GM23338 (cell line): Measurements from ENCODE around the gene SORCS2. TPM values are rescaled to one million over a fixed set of nuclear protein-coding genes. Genes with fewer than 3 reads are reported as not detected.

Experiments
- ATAC-seq: fragments of 200-7000 bp; cut with Tn5 transposase; 3 replicates; pipeline ENCODE4 v1.9.1; 2020
- DNase-seq: peaks from one replicate; pipeline ENCODE4 v3.0.0-alpha.2; 2015; ENCODE audit warnings: low spot score
- H2AFZ ChIP-seq: fragments of 200-600 bp; sonication (generic); 2 replicates; pipeline ENCODE4 v1.8.0; 2016; ENCODE audit warnings: antibody characterized with exemption, mild to moderate bottlenecking, moderate library complexity
- H3F3A ChIP-seq: fragments of 200-600 bp; sonication (generic); replicated peaks from 2 replicates; pipeline ENCODE4 v1.8.0; 2017; ENCODE audit warnings: antibody characterized with exemption, mixed run types, low read depth
- H3K27ac ChIP-seq: fragments of 200-600 bp; sonication (generic); 2 replicates; pipeline ENCODE4 v1.6.1; 2016; ENCODE audit warnings: low read depth
- H3K27me3 ChIP-seq: fragments of 200-600 bp; sonication (generic); 2 replicates; pipeline ENCODE4 v1.8.0; 2016; ENCODE audit warnings: mild to moderate bottlenecking, mixed run types, moderate library complexity; ENCODE audit not compliant: insufficient read depth
- H3K36me3 ChIP-seq: fragments of 200-600 bp; sonication (generic); 2 replicates; pipeline ENCODE4 v1.8.0; 2016; ENCODE audit warnings: mild to moderate bottlenecking; ENCODE audit not compliant: insufficient read depth
- H3K4me1 ChIP-seq: fragments of 200-600 bp; sonication (generic); 2 replicates; pipeline ENCODE4 v1.8.0; 2016; ENCODE audit warnings: mild to moderate bottlenecking, moderate library complexity; ENCODE audit not compliant: insufficient read depth
- H3K4me2 ChIP-seq: fragments of 200-600 bp; sonication (generic); 2 replicates; pipeline ENCODE4 v1.7.1; 2017; ENCODE audit warnings: mixed run types
- H3K4me3 ChIP-seq: fragments of 200-600 bp; sonication (generic); 2 replicates; pipeline ENCODE4 v1.6.1; 2016; ENCODE audit warnings: mixed run types
- H3K79me2 ChIP-seq: fragments of 200-600 bp; sonication (generic); replicated peaks from 2 replicates; pipeline ENCODE4 v1.8.0; 2017; ENCODE audit warnings: mild to moderate bottlenecking; ENCODE audit not compliant: insufficient read depth
- H3K9me2 ChIP-seq: fragments of 200-600 bp; sonication (generic); 2 replicates; pipeline ENCODE4 v1.8.0; 2017; ENCODE audit not compliant: insufficient read depth
- H4K20me1 ChIP-seq: fragments of 200-600 bp; sonication (generic); replicated peaks from 2 replicates; pipeline ENCODE4 v1.8.0; 2017; ENCODE audit warnings: mild to moderate bottlenecking; ENCODE audit not compliant: insufficient read depth
- H3K27ac Mint-ChIP-seq: 2 replicates; pipeline ENCODE4 v1.8.0; 2020; ENCODE audit warnings: inconsistent platforms, mild to moderate bottlenecking, moderate library complexity, mixed read lengths
- H3K27me3 Mint-ChIP-seq: 3 replicates; pipeline ENCODE4 v1.8.0; 2022; ENCODE audit warnings: low read depth, mild to moderate bottlenecking, moderate library complexity, mixed read lengths, inconsistent platforms; ENCODE audit not compliant: insufficient read depth, poor library complexity
- H3K36me3 Mint-ChIP-seq: 3 replicates; pipeline ENCODE4 v1.8.0; 2021; ENCODE audit warnings: low read depth, mild to moderate bottlenecking, inconsistent platforms, moderate library complexity, mixed read lengths
- H3K4me1 Mint-ChIP-seq: 3 replicates; pipeline ENCODE4 v1.8.0; 2020; ENCODE audit warnings: mild to moderate bottlenecking, inconsistent platforms, mixed read lengths
- H3K4me3 Mint-ChIP-seq: 3 replicates; pipeline ENCODE4 v1.8.0; 2021; ENCODE audit warnings: moderate library complexity, mild to moderate bottlenecking, inconsistent platforms, mixed read lengths
- H3K9me3 Mint-ChIP-seq: 3 replicates; pipeline ENCODE4 v1.8.0; 2020; ENCODE audit warnings: moderate library complexity, mild to moderate bottlenecking, inconsistent platforms, mixed read lengths
- CREB1 ChIP-seq: fragments of 250-450 bp; sonication (Bioruptor Pico); IDR thresholded peaks from 2 replicates; pipeline ENCODE4 v1.5.0; 2020; ENCODE audit warnings: low read depth, mild to moderate bottlenecking, moderate library complexity
- EZH2 ChIP-seq: fragments of 200-600 bp; sonication (generic); IDR thresholded peaks from one replicate; pipeline ENCODE4 v1.8.0; 2017; ENCODE audit warnings: antibody characterized with exemption, mild to moderate bottlenecking, low read depth; ENCODE audit not compliant: unreplicated experiment
- JUNB ChIP-seq: IDR thresholded peaks from one replicate; pipeline ENCODE4 v1.6.1; 2016; ENCODE audit warnings: antibody characterized with exemption; ENCODE audit not compliant: unreplicated experiment
- NANOG ChIP-seq: IDR thresholded peaks from 2 replicates; pipeline ENCODE4 v1.6.1; 2016; ENCODE audit warnings: antibody characterized with exemption, borderline replicate concordance
- POLR2AphosphoS5 ChIP-seq: IDR thresholded peaks from 2 replicates; pipeline ENCODE4 v1.6.1; 2016; ENCODE audit warnings: antibody characterized with exemption, low read depth
- ZNF114 ChIP-seq: fragments of 250-450 bp; sonication (Bioruptor Pico); IDR thresholded peaks from 2 replicates; pipeline ENCODE4 v1.5.0; 2020; ENCODE audit warnings: mild to moderate bottlenecking, moderate library complexity
- polyA plus RNA-seq: library from polyadenylated mRNA; unstranded; fragments of >200 nt; fragmentation: Nextera tagmentation; extraction: Ambion mirVana; gene quantifications from 2 replicates; pipeline ENCODE4 v1.2.1, GENCODE V29; 2016
- total RNA-seq: library from RNA; depleted of rRNA; stranded (reverse); fragments of >200 nt; shearing (Covaris generic); gene quantifications from 2 replicates; pipeline ENCODE4 v1.2.3, GENCODE V29; 2014
- TF ChIP-seq, protein P1 (sequence below), 2 experiments: fragments of 200-600 bp in 1 of 2; sonication (generic) in 1 of 2; conservative IDR thresholded peaks; 2 replicates each; pipeline versions ENCODE4 v1.5.1 to v1.6.1; 2016 to 2017; ENCODE audit warnings: antibody characterized with exemption in 2 of 2, low read depth in 2 of 2, mild to moderate bottlenecking in 2 of 2, moderate library complexity in 1 of 2

Gene SORCS2
- total and polyA plus RNA-seq, 2 experiments from 2014 or later: 0.47 to 2.4 TPM

DNA sequence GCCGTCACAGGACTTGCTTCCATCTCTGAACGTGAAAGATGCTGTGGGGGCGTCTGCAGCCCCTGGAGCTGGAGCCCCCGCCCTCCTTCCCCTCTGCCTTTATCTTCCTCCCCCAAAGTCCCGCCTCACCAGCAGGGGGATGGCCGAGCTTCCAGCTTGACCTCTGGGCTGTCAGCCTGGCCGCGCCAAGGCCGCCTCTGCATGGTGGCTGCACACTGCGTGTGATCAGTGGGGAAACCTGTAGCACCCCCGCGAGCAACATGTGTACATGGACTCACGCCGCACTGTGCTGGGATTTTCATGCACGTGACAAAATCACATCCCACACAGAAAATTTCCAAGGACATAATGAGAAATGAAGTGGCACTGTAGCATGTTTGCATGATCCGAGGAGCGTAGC, 268.9 kb downstream of the SORCS2 start:
- Histone ChIP-seq H3K79me2 (no peaks in the 10 kb centered on the region), H3K4me3 (no peak overlapping the region), H3K4me2 (no peak overlapping the region), H3K36me3 (no peaks in the 10 kb centered on the region), H2AFZ (no peak overlapping the region), H3K9me2 (no peaks in the 10 kb centered on the region), H3K4me1 (no peaks in the 10 kb centered on the region), H4K20me1 (no peaks in the 10 kb centered on the region), H3F3A (no peaks in the 10 kb centered on the region), H3K27me3 (no peaks in the 10 kb centered on the region), H3K27ac (no peak overlapping the region)
- peaks cover 30% of the 10 kb centered on the region for H3K4me1 Mint-ChIP-seq
- DNase-seq (peak; percentile 45), ATAC-seq (peak; percentile 65)
- H3K27ac Mint-ChIP-seq: no peak overlapping the region
- H3K36me3 Mint-ChIP-seq: no peaks in the 10 kb centered on the region
- peaks cover 4% of the 10 kb centered on the region; the same call in 2 of the 3 replicates for H3K9me3 Mint-ChIP-seq
- TF ChIP-seq, protein P1, sequence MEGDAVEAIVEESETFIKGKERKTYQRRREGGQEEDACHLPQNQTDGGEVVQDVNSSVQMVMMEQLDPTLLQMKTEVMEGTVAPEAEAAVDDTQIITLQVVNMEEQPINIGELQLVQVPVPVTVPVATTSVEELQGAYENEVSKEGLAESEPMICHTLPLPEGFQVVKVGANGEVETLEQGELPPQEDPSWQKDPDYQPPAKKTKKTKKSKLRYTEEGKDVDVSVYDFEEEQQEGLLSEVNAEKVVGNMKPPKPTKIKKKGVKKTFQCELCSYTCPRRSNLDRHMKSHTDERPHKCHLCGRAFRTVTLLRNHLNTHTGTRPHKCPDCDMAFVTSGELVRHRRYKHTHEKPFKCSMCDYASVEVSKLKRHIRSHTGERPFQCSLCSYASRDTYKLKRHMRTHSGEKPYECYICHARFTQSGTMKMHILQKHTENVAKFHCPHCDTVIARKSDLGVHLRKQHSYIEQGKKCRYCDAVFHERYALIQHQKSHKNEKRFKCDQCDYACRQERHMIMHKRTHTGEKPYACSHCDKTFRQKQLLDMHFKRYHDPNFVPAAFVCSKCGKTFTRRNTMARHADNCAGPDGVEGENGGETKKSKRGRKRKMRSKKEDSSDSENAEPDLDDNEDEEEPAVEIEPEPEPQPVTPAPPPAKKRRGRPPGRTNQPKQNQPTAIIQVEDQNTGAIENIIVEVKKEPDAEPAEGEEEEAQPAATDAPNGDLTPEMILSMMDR (conservative IDR thresholded peaks at IDR 0.05; ENCODE audit: low read depth in 2 of 2): peak; percentile 27 to 42; a peak in 2 of 4 replicates
- TF ChIP-seq JUNB (no peak), CREB1 (CRISPR knock-in tag) (no peak)
- H3K27me3 Mint-ChIP-seq: peaks cover 12% of the 10 kb centered on the region
- H3K4me3 Mint-ChIP-seq: no peak overlapping the region

DNA sequence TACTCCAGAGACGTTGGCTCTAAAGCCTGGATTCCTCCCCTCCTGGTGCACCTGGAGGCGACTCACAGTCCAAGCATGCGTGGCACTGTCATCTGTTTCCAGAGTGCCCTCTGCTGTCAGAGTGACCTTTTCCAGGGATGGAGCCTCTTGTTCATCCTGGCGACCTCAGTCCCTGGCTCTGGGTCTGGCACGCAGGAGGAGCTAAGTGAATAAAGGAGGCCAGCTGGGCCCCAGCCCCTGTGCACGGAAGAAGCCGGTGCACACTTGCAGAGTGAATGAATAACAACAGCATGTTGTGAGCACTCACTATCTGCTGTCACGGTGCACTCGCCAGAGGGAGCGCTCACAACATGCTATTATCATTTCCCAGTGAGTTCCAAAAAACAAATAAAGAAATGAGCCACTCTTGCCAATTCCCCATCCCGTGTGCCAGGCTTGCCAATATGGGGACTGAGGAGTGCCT, 270.2 kb downstream of the SORCS2 start:
- H3K27me3 Mint-ChIP-seq: peaks cover 12% of the 10 kb centered on the region
- H3K27ac Mint-ChIP-seq: no peak overlapping the region
- Histone ChIP-seq H4K20me1 (no peaks in the 10 kb centered on the region), H3K4me3 (no peak overlapping the region), H3K4me1 (no peaks in the 10 kb centered on the region), H3K4me2 (no peak overlapping the region), H3K36me3 (no peaks in the 10 kb centered on the region), H3F3A (no peaks in the 10 kb centered on the region), H2AFZ (no peak overlapping the region), H3K9me2 (no peaks in the 10 kb centered on the region), H3K27me3 (no peaks in the 10 kb centered on the region), H3K27ac (no peak overlapping the region), H3K79me2 (no peaks in the 10 kb centered on the region)
- DNase-seq: peak; percentile 51
- H3K4me1 Mint-ChIP-seq: peaks cover 30% of the 10 kb centered on the region
- no peak overlapping the region for H3K4me3 Mint-ChIP-seq
- peak; percentile 50 for ATAC-seq
- TF ChIP-seq, protein P1 (conservative IDR thresholded peaks at IDR 0.05; ENCODE audit: low read depth in 2 of 2): peak; percentile 20 to 69; a peak in 3 of 4 replicates
- no peak for TF ChIP-seq NANOG
- H3K36me3 Mint-ChIP-seq: no peaks in the 10 kb centered on the region
- peaks cover 4% of the 10 kb centered on the region; the same call in 2 of the 3 replicates for H3K9me3 Mint-ChIP-seq

DNA sequence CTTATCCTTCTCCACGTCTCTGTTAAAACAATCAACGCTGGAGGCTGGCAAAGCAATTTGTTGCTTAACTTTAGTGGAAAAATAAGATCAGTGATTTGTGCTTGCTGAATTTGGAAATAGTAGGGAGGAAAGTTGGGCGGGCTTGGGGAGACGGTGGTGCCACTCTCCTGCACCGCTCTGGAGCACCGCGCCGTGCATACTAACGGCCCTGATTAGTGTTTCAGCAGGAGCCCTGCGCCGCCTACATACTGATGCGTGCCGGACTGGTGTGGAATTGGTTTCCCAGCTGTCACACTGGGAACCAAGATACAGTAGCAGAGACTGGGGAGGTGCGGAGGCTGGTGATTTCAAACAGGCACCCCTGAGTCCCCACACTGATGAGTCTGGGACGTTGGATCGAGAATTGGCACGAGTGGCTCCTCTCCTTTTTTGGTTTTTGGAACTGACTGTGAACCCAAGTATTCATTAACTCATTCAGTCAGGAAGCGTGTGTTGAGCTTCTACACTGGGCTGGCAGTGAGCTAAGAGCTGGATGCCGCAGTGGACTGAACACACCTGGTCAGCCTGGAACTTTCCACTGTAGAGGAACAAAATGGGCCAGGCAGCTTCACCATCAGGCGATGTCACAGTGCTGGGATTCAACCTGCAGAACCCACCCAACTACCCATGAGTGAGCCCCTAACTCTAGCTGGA, 271.4 kb downstream of the SORCS2 start:
- no peaks in the 10 kb centered on the region for H3K36me3 ChIP-seq
- H3K9me2 ChIP-seq: no peaks in the 10 kb centered on the region
- H2AFZ ChIP-seq: no peak overlapping the region
- H3K79me2 ChIP-seq: no peaks in the 10 kb centered on the region
- ATAC-seq: no peak
- no peak overlapping the region for H3K27ac ChIP-seq
- Mint-ChIP-seq H3K9me3 (peaks cover 4% of the 10 kb centered on the region; the same call in 2 of the 3 replicates), H3K27ac (no peak overlapping the region), H3K27me3 (peaks cover 12% of the 10 kb centered on the region), H3K4me1 (peaks cover 30% of the 10 kb centered on the region), H3K4me3 (no peak overlapping the region), H3K36me3 (no peaks in the 10 kb centered on the region)
- no peaks in the 10 kb centered on the region for H3K4me1 ChIP-seq
- no peaks in the 10 kb centered on the region for H3F3A ChIP-seq
- no peak for DNase-seq
- H3K4me2 ChIP-seq: no peak overlapping the region
- no peaks in the 10 kb centered on the region for H3K27me3 ChIP-seq
- H3K4me3 ChIP-seq: no peak overlapping the region
- H4K20me1 ChIP-seq: no peaks in the 10 kb centered on the region
- no peak for TF ChIP-seq POLR2AphosphoS5
- no peak for TF ChIP-seq ZNF114 (CRISPR knock-in tag)
- TF ChIP-seq, protein P1 (conservative IDR thresholded peaks at IDR 0.05; ENCODE audit: low read depth in 2 of 2): no peak
- TF ChIP-seq NANOG: no peak
- TF ChIP-seq JUNB: no peak
- TF ChIP-seq EZH2: no peak
